GM10266 (cell line): ENCODE measurements around the gene SYTL3.

Experiments
- DNase-seq: peaks from one replicate; pipeline ENCODE4 v3.0.0; 2012; ENCODE audit errors: extremely low spot score
- CTCF ChIP-seq: IDR thresholded peaks from 2 replicates; pipeline ENCODE4 v1.5.1; 2012; ENCODE audit warnings: mild to moderate bottlenecking, low read depth; ENCODE audit not compliant: control insufficient read depth, insufficient read depth; ENCODE audit errors: missing control alignments

Gene SYTL3

GRCh38 chr6:158771399-158772152 lies 121.7 kb downstream of the SYTL3 start:
- no peak for TF ChIP-seq CTCF
- no peak for DNase-seq

- no peak for TF ChIP-seq CTCF
- no peak for DNase-seq
Measured at GRCh38 chr6:158772172-158772571, 122.3 kb downstream of the SYTL3 start.

- DNase-seq: no peak
- TF ChIP-seq CTCF: no peak
Measured at GRCh38 chr6:158772851-158773371, 123.1 kb downstream of the SYTL3 start.

- no peak for TF ChIP-seq CTCF
Measured at GRCh38 chr6:158773581-158774449, 124.0 kb downstream of the SYTL3 start.

GRCh38 chr6:158774717-158775449 lies 125.0 kb downstream of the SYTL3 start:
- no peak for TF ChIP-seq CTCF
- no peak for DNase-seq

More at GRCh38 chr6:158773581-158774449, 124.0 kb downstream of the SYTL3 start:
- DNase-seq: no peak

- no peak for DNase-seq
- TF ChIP-seq CTCF: no peak
Measured at GRCh38 chr6:158775832-158776231, 126.0 kb downstream of the SYTL3 start.
